NT2/D1 (cell line): Measurements from ENCODE around the gene SEC14L5.

Source experiments
- DNase-seq: peaks from one replicate; pipeline ENCODE4 v3.0.0-alpha.2; 2011; ENCODE audit warnings: low read depth, low spot score
- H3K27me3 ChIP-seq: 2 replicates; pipeline ENCODE4 v1.6.0; 2011; ENCODE audit warnings: mild to moderate bottlenecking; ENCODE audit not compliant: insufficient read length, insufficient read depth
- H3K36me3 ChIP-seq: 2 replicates; pipeline ENCODE4 v1.6.1; 2011; ENCODE audit warnings: mild to moderate bottlenecking, low read length, mixed read lengths; ENCODE audit not compliant: insufficient read depth, insufficient read length
- H3K4me1 ChIP-seq: 2 replicates; pipeline ENCODE4 v1.5.1; 2011; ENCODE audit not compliant: insufficient read depth, insufficient read length
- H3K4me3 ChIP-seq: 2 replicates; pipeline ENCODE4 v1.5.1; 2011; ENCODE audit warnings: low read depth; ENCODE audit not compliant: insufficient read length
- H3K9ac ChIP-seq: 2 replicates; pipeline ENCODE4 v1.6.0; 2011; ENCODE audit warnings: low read depth; ENCODE audit not compliant: insufficient read length
- H3K9me3 ChIP-seq: 2 replicates; pipeline ENCODE4 v1.5.1; 2011; ENCODE audit warnings: mild to moderate bottlenecking, low read length; ENCODE audit not compliant: insufficient read depth
- SUZ12 ChIP-seq: IDR thresholded peaks from 2 replicates; pipeline ENCODE4 v1.6.1; 2011; ENCODE audit not compliant: insufficient read length, insufficient read depth; ENCODE audit errors: extremely low read depth
- YY1 ChIP-seq: IDR thresholded peaks from 2 replicates; pipeline ENCODE4 v1.6.1; 2011; ENCODE audit not compliant: insufficient read length, insufficient read depth
- ZNF274 ChIP-seq: IDR thresholded peaks from 2 replicates; pipeline ENCODE4 v1.6.1; 2011; ENCODE audit warnings: mild to moderate bottlenecking, low read depth, low read length

Gene SEC14L5

GRCh38 chr16:4989391-4990006 lies 31.4 kb downstream of the SEC14L5 start:
- Histone ChIP-seq H3K4me1 (no peaks in the 10 kb centered on the region), H3K9ac (no peak overlapping the region), H3K27me3 (peaks cover 29% of the 10 kb centered on the region), H3K9me3 (no peaks in the 10 kb centered on the region), H3K36me3 (no peaks in the 10 kb centered on the region), H3K4me3 (no peak overlapping the region)
- TF ChIP-seq ZNF274 (no peak), YY1 (no peak), SUZ12 (no peak)
- no peak for DNase-seq

- no peak overlapping the region for H3K9ac ChIP-seq
- no peaks in the 10 kb centered on the region for H3K9me3 ChIP-seq
- H3K27me3 ChIP-seq, result peaks cover 29% of the 10 kb centered on the region
- H3K4me1 ChIP-seq, result no peaks in the 10 kb centered on the region
- TF ChIP-seq ZNF274 (no peak), SUZ12 (no peak), YY1 (no peak)
- no peak for DNase-seq
- H3K36me3 ChIP-seq, result no peaks in the 10 kb centered on the region
- no peak overlapping the region for H3K4me3 ChIP-seq
Measured at GRCh38 chr16:4990415-4990814, 32.3 kb downstream of the SEC14L5 start.

GRCh38 chr16:4991754-4992153 lies 33.6 kb downstream of the SEC14L5 start:
- DNase-seq, result no peak
- TF ChIP-seq ZNF274 (no peak), SUZ12 (no peak), YY1 (no peak)
- no peaks in the 10 kb centered on the region for H3K4me1 ChIP-seq
- H3K9me3 ChIP-seq, result no peaks in the 10 kb centered on the region
- no peak overlapping the region for H3K9ac ChIP-seq
- no peaks in the 10 kb centered on the region for H3K36me3 ChIP-seq
- H3K4me3 ChIP-seq, result no peak overlapping the region
- H3K27me3 ChIP-seq, result peaks cover 23% of the 10 kb centered on the region

- Histone ChIP-seq H3K4me3 (no peak overlapping the region), H3K9ac (no peak overlapping the region), H3K36me3 (no peaks in the 10 kb centered on the region), H3K4me1 (peaks cover 3% of the 10 kb centered on the region), H3K27me3 (no peaks in the 10 kb centered on the region), H3K9me3 (no peaks in the 10 kb centered on the region)
- TF ChIP-seq SUZ12, result no peak
- no peak for TF ChIP-seq ZNF274
- no peak for TF ChIP-seq YY1
- DNase-seq, result no peak
Measured at GRCh38 chr16:4994719-4995434, 36.7 kb downstream of the SEC14L5 start.

GRCh38 chr16:5000573-5001001 lies 42.5 kb downstream of the SEC14L5 start:
- no peaks in the 10 kb centered on the region for H3K9me3 ChIP-seq
- no peak overlapping the region for H3K4me3 ChIP-seq
- DNase-seq, result no peak
- H3K36me3 ChIP-seq, result no peaks in the 10 kb centered on the region
- H3K9ac ChIP-seq, result no peak overlapping the region
- TF ChIP-seq SUZ12 (no peak), YY1 (no peak), ZNF274 (no peak)
- H3K27me3 ChIP-seq, result no peaks in the 10 kb centered on the region
- peaks cover 5% of the 10 kb centered on the region for H3K4me1 ChIP-seq

- H3K4me3 ChIP-seq, result no peak overlapping the region
- DNase-seq, result no peak
- peak overlapping the region; percentile 26 for H3K9ac ChIP-seq
Measured at GRCh38 chr16:5001571-5001970, 43.4 kb downstream of the SEC14L5 start.

GRCh38 chr16:5001986-5002385 lies 43.9 kb downstream of the SEC14L5 start:
- peaks cover 12% of the 10 kb centered on the region for H3K4me1 ChIP-seq
- no peaks in the 10 kb centered on the region for H3K27me3 ChIP-seq
- no peaks in the 10 kb centered on the region for H3K9me3 ChIP-seq
- H3K36me3 ChIP-seq, result no peaks in the 10 kb centered on the region
- no peak overlapping the region for H3K9ac ChIP-seq
- H3K4me3 ChIP-seq, result no peak overlapping the region
- no peak for TF ChIP-seq YY1
- no peak for TF ChIP-seq SUZ12
- TF ChIP-seq ZNF274, result no peak
- DNase-seq, result no peak

More at GRCh38 chr16:5001571-5001970, 43.4 kb downstream of the SEC14L5 start:
- Histone ChIP-seq H3K36me3 (no peaks in the 10 kb centered on the region), H3K4me1 (peaks cover 8% of the 10 kb centered on the region), H3K9me3 (no peaks in the 10 kb centered on the region), H3K27me3 (no peaks in the 10 kb centered on the region)
- no peak for TF ChIP-seq SUZ12
- no peak for TF ChIP-seq ZNF274
- TF ChIP-seq YY1, result no peak
